IPS-18c (cell line): ENCODE measurements around the gene QKI.
"Not testable (repeated sequence)": the region's sequence is repeated elsewhere in the genome, so short reads cannot be mapped to it uniquely, and the experiment has no call there.

Experiments
- H3K4me3 ChIP-seq: 2 replicates; pipeline ENCODE4 v1.7.0; 2013; ENCODE audit warnings: low read depth, mild to moderate bottlenecking, low read length, moderate library complexity; ENCODE audit not compliant: insufficient read depth
- H3K9me3 ChIP-seq: one replicate; pipeline ENCODE4 v1.6.1; 2013; ENCODE audit warnings: mild to moderate bottlenecking, low read length, moderate library complexity; ENCODE audit not compliant: control insufficient read depth, insufficient read depth

QKI gene

DNA sequence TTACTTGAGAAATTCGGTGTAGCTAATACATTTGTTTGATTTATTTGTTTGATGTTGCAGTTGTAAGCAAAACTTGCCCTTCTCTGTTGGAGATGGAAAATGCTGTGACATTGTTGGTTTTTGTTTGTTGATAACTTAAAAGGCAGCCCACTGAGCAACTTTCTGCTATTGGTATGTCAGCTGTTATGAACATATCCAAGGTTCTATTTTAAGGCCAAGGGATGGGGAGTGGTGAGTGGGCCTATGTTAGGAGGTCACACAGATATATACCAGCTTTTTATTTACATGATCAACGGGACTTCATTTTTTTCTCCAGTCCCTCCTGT lies 5.7 kb downstream of the QKI start:
- Histone ChIP-seq H3K9me3 (no peaks in the 10 kb centered on the region), H3K4me3 (no peak overlapping the region)

DNA sequence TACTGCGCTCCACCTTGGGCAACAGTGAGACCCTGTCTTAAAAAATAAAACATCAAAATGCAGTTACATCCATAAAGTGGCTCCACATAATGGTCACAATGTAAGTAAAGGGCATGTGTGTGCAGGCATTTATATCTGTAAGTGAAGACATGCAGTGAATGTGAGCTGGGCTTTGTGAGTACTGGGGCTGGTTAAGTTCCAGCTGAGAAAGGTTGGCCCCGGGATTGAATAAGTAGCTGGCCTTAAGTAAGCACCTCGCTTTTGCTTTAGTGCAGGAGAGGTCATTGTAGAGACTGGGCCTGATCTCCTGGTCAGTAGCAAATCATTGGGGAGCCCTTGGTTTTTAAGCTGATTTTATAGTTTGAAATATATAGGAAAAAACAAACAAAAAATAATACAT lies 8.0 kb downstream of the QKI start:
- H3K4me3 ChIP-seq = no peak overlapping the region
- H3K9me3 ChIP-seq = no peaks in the 10 kb centered on the region

DNA sequence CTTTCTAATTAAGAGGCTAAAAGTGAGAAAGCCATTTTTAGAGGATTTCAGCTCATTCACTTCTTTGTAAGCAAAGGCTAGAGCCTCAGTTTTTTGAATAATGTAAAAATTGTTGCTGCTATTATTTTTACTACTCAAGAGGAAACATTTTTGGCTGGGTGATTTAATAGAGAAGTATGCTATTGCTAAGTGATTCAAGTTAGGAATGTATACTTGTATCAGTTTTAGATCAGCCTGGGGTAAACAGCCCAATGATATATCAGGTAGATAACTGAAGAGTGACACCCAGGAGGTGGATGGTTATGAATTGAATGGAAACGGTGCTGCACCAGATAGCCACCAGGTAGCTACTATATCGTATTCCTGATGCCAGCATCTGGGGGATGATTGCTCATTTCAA lies 9.2 kb downstream of the QKI start:
- no peaks in the 10 kb centered on the region for H3K9me3 ChIP-seq
- H3K4me3 ChIP-seq = no peak overlapping the region

DNA sequence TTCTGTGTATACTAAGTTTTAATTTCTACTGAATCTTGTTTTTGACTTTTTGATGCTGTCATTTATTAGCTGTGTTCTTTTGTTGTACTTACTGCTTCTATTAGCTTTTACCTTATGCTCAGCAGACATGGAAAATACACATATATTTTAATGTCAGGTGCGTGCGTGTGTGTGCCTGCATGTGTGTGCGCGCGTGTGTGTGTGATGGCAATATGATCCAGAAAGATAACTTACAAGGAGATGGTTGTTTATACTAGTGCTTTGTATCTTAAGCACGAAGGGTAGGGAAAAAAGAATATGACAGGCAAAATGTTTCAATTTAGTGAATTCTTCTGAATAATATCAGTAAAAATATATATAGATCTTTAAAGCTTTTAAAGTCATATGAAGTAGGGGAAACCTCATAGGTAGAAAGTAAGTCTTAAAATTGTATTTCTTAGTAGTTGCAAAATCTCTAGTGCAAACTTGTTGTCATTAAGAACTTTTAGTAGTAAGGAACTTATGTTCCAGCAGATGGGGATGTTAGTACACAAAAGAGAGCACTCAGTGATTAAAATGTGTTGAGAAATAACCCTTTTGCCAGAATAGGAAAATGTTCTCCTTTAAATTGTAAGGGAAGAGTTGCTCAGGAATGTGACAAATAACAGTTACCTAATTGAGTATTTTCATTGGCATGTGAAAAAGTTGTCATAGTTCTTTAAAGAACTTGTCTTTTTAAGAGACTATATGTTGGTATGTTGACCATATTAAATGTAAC lies 13.2 kb downstream of the QKI start:
- Histone ChIP-seq H3K9me3 (no peaks in the 10 kb centered on the region), H3K4me3 (no peak overlapping the region)

DNA sequence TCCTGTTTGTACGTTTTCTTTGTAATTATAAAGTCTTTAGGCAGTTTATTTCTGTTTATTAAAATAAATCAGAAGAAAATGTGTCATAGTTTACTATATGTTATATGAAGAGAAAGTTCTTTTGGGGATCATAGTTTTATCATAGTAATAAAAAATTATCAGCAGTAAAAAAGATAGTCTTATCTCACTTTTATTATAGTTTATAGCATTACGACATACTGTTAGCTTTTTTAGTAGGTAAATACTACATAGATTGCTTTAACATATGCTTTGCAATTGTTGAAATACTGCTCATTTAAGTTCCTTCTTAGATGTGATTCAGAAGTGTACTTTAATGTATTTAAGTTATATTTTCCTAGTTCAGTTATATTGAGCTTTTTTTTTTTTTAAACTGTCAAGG lies 13.9 kb downstream of the QKI start:
- H3K4me3 ChIP-seq = no peak overlapping the region
- no peaks in the 10 kb centered on the region for H3K9me3 ChIP-seq

DNA sequence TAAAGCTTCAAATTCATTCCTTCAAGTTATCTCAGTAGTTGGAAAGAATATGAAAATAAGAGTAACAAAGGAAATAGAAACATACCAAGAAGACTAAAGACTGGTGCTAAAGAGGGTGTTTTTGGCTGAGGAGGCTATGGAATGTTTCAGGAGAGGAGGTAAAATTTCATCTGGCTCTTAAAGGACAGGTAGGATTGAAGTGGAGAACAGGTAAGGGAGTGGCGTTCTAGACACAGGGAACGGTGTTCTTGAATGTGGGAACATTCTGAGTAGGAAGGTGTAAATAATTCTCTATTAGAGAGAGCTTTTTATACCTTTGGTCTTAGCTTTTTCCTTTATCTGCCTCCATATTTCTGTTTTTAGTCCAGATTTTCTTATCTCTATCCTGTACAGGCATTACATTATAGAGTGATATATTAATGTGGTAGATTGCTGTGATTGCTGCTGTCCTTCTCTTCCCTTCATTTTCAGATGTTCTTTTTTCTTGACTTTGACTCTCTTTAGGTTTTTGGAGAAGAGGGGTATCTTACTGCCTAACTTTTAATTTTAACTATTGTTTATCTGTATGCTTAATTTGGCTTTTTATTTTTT lies 15.4 kb downstream of the QKI start:
- H3K4me3 ChIP-seq = no peak overlapping the region
- no peaks in the 10 kb centered on the region for H3K9me3 ChIP-seq

DNA sequence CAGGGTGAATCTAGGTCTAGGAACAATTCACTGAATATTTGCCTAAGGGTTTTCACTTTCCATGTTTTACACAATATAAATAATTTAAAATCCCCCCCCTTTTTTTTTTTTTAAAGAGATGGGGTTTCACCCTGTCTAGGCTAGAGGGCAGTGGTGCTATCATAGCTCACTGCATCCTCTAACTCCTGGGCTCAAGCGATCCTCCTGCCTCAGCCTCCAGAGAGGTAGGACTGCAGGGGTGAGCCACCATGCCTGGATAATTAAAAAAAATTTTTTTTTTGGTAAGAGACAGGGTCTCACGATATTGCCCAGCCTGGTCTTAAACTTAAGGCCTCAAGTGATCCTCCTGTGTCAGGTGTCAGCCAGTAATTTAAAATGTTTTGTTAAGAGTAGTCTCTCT lies 17.8 kb downstream of the QKI start:
- H3K9me3 ChIP-seq = no peaks in the 10 kb centered on the region
- no peak overlapping the region for H3K4me3 ChIP-seq

DNA sequence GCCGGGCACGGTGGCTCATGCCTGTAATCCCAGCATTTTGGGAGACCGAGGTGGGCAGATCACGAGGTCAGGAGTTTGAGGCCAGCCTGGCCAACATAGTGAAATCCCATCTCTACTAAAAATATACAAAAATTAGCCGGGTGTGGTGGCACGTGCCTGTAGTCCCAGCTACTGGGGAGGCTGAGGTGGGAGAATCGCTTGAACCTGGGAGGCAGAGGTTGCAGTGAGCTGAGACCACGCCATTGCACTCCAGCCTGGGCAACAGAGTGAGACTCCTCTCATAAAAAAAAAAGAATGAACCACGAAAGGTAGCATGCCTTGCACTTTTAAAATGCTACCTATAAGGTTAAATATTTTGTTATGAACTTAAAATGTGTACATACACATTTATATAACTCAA lies 19.0 kb downstream of the QKI start:
- H3K9me3 ChIP-seq, H3K4me3 ChIP-seq: not testable (repeated sequence)

DNA sequence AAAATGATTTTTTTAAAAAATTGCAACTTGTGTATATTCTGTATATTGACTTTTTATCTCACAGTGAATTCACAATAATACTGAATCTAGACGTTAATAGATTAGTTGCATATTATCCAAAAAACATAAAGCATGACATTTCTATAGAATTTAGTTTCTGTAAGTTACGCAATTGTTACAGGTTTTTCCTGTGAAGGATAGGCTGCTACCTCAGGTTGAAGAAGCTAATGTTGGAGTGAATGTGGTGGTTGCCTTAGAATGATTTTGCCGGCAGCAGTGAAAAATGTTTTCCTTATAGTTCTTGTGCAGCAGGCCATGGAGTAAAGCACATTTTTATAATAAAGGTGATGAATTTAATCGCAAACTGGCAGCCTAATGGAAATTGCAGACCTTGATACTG lies 20.5 kb downstream of the QKI start:
- H3K9me3 ChIP-seq = no peaks in the 10 kb centered on the region

DNA sequence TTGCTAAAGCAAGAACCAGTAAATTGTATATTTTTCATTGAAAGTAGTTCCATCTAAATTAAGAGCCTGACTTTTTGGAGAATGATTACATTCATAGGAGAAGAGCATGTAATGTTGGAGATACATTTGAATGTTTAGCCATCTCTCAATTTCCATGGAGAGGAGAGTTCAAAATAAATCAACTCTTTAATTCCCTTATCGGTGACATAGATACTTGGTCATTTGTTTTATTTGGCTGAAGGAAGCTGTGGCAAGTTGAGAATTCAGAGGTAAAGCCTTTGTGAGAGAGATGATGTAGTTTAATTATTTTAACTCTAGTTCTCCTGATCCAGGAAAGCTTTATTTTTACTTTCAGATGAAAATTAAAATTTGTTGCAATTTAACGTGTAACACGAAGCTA lies 22.3 kb downstream of the QKI start:
- no peak overlapping the region for H3K4me3 ChIP-seq
- H3K9me3 ChIP-seq = no peaks in the 10 kb centered on the region

More for the DNA sequence above, 20.5 kb downstream of the QKI start:
- no peak overlapping the region for H3K4me3 ChIP-seq

DNA sequence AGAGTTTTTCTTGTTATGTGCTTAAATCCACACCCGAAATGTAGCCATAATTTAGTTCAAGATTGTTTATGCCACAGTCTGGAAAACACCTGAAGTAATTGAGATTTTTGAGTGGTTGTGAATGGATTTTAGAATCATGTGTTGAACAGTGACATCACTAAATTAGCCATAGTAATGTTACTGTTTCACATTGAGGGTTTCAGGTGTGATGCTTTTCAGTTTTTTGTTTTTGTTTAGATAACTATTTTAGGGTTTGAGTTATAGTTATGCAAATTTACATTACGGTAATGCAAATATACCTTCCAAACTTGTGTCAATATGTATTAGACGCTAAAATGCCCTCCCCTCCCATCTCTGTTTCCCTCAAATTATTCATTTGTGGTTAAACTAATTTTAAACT lies 22.9 kb downstream of the QKI start:
- H3K4me3 ChIP-seq = no peak overlapping the region

DNA sequence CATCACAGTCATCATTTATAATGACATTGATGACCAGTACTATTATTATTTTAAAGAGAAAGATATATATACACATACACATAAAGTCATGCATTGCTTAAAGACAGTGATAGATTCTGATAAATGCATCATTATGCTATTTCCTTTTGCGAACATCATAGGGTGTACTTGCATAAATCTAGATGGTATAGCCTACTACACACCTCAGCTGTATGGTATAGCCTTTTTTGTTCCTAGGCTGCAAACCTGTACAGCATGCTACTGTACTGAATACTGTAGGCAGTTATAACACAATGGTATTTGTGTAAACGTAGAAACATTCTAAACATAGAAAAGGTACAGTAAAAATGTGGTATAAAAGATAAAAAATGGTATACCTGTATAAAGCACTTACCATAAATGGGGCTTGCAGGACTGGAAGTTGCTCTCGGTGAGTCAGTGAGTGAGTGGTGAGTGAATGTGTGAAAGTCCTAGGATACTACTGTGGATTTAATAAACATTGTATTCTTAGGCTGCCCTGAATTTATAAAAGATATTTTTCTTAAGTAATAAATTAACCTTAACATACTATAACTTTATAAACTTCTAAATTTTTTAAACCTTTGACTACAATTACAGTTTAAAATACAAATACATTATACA lies 23.9 kb downstream of the QKI start:
- Histone ChIP-seq H3K4me3 (no peak overlapping the region), H3K9me3 (no peaks in the 10 kb centered on the region)

More for the DNA sequence above, 22.9 kb downstream of the QKI start:
- H3K9me3 ChIP-seq = no peaks in the 10 kb centered on the region

DNA sequence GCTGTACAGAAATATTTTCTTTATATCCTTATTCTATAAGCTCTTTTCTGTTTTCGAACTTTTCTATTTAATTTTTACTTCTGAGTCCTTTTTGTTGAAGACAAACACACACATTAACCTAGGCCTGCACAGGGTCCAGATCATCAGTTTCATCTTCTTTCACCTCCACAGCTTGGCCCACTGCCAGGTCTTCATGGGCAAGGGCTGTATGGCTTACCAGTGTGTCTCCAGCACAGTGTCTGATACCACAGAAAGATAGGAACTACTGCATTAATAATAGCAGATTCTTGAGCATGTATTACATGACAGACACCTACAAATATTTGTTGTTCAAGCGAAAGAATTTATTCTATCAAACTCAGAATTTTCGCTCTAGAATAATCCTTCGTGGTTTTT lies 24.4 kb downstream of the QKI start:
- H3K9me3 ChIP-seq = no peaks in the 10 kb centered on the region
- no peak overlapping the region for H3K4me3 ChIP-seq

DNA sequence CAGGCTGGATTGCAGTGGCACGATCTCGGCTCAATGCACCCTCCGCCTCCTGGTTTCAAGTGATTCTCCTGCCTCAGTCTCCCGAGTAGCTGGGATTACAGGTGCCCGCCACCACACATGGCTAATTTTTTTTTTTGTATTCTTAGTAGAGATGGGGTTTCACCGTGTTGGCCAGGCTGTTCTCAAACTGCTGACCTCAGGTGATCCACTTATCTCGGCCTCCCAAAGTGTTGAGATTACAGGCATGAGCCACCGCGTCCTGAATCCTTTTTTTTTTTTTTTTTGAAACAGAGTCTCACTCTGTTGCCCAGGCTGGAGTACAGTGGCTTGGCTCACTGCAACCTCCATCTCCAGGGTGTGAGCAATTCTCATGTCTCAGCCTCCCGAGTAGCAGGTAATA lies 24.9 kb downstream of the QKI start:
- not testable (repeated sequence) for H3K4me3 ChIP-seq, H3K9me3 ChIP-seq

DNA sequence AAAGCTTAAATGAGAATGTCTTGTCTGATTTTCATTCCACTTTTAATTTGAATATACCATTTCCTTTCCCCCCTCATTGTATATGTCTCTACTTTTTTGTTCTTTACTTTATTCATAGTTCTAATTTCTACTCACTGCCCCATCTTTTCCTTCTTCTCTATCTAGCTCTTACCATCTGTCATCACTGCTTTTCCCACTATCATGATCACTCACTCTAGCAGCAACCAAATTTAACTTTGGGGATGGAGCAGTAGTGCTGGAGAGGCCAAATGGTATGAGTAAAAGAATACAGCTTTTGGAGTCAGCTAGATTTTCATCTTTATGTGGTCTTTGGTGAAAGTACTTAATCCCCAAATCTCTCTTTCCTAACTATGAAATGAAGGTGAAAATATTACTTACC lies 25.5 kb downstream of the QKI start:
- Histone ChIP-seq H3K9me3 (no peaks in the 10 kb centered on the region), H3K4me3 (no peak overlapping the region)

DNA sequence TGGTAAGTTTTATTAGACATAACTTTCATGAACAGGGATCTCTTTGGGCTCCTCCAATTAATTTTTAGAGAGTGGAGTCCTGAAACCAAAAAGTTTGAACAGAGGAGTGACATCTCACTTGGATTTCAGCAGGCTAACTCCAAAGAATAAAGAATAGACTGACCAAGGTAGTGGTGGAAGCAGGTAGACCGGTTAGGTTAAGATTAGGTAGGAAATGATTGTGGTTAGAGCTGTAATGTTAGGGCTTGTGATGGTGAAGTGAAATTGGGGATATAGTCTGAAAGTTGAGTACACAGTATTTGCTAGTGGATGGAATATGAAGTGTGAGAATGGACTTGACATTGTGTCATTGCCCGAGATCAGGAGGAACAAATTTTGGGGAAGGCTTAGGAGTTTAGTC lies 27.8 kb downstream of the QKI start:
- no peaks in the 10 kb centered on the region for H3K9me3 ChIP-seq
- no peak overlapping the region for H3K4me3 ChIP-seq

DNA sequence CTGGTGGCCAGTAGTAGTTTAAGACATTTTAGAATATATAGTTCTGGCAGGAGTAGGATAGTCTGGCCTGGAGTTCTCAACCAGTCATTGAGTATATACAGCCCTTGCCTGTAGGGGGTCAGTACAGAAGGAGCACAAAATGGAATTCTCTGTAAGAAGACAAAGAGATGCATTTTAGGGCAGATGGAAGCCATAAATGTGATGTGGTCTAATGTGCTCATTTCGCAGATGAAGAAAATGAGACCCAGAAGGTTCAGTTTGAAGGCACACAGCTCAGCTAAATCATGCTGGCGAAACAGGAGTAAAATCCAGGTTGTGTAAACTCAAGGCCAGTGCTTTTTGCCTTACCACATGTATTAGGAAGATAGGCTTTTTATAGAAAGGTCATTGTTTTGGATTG lies 29.6 kb downstream of the QKI start:
- no peaks in the 10 kb centered on the region for H3K9me3 ChIP-seq

DNA sequence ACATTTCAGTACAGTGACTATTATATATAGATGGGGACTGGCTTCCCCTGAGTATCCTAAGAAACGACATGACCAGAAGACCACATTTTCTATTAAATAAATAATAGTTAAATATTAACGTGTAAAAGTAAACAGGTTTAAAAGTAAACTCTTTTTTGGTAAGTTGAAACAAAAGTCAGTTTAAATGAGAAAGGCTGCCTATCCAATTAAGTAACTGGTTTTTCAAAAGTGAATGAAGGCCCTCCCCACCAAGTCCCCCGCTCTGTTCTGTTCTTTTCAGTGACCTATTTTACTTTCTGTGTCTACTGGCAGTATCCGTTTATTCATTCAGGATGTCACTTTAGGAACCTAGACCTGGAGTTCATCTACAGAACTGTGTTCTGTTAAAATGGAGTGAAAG lies 32.0 kb downstream of the QKI start:
- H3K4me3 ChIP-seq = no peak overlapping the region
- no peaks in the 10 kb centered on the region for H3K9me3 ChIP-seq

More for the DNA sequence above, 29.6 kb downstream of the QKI start:
- H3K4me3 ChIP-seq = no peak overlapping the region

DNA sequence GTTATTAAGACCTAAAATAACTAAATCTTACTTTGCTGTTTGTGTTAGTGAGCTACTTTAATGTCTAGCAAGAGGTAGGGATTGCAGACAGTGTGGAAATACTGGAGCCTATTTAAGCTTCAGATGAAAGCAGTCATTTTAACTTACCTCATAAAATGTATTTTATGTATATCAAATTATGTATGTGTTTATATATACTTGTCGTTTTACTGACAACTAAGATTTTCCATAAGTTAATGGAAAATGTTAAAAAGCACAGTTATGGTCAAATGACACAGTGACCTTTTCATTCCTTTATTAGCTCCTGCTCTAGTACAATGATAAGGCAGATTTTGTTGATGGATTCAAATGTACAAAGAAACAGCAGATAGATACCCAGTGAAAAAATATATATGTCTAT lies 34.6 kb downstream of the QKI start:
- Histone ChIP-seq H3K9me3 (no peaks in the 10 kb centered on the region), H3K4me3 (no peak overlapping the region)
